LNCaP clone FGC (cell line): ENCODE data around the gene SNX27.

Experiments used
- DNase-seq: peaks from one replicate; pipeline ENCODE4 v3.0.0-alpha.2; 2011; ENCODE audit warnings: low read depth
- H3K4me3 ChIP-seq: 2 replicates; pipeline ENCODE4 v1.5.1; 2011; ENCODE audit warnings: mild to moderate bottlenecking, low read depth, low read length, control low read depth
- CTCF ChIP-seq: IDR thresholded peaks from 2 replicates; pipeline ENCODE4 v1.5.1; 2012; ENCODE audit warnings: mild to moderate bottlenecking; ENCODE audit not compliant: control insufficient read depth, insufficient read depth; ENCODE audit errors: extremely low read depth

Gene SNX27

GRCh38 chr1:151703813-151704212 is 92.0 kb downstream of the SNX27 start:
- TF ChIP-seq CTCF = no peak
- H3K4me3 ChIP-seq = no peak overlapping the region
- no peak for DNase-seq

DNA sequence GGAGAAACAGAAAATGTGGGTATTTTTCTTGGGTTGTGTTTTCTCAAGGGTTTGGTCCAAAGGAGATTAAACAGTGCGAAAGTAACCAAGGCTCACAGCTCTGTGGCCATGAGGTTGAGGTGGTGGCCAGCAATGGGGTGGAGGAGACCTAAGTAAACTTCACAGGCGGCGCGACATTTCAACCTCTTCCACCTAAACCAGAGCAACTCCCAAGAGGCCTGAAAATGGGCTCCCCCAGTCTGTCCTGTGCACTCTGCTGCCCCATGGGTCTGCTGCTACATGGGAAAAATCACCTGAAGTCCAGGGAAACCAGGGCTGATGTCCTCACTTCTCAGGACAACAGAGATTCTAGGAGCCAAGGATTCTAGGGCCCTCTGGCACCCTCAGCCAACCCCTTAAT is 92.4 kb downstream of the SNX27 start:
- no peak overlapping the region for H3K4me3 ChIP-seq
- no peak for DNase-seq
- TF ChIP-seq CTCF = no peak

GRCh38 chr1:151705146-151705545 is 93.3 kb downstream of the SNX27 start:
- H3K4me3 ChIP-seq = no peak overlapping the region
- no peak for TF ChIP-seq CTCF
- DNase-seq = no peak

DNA sequence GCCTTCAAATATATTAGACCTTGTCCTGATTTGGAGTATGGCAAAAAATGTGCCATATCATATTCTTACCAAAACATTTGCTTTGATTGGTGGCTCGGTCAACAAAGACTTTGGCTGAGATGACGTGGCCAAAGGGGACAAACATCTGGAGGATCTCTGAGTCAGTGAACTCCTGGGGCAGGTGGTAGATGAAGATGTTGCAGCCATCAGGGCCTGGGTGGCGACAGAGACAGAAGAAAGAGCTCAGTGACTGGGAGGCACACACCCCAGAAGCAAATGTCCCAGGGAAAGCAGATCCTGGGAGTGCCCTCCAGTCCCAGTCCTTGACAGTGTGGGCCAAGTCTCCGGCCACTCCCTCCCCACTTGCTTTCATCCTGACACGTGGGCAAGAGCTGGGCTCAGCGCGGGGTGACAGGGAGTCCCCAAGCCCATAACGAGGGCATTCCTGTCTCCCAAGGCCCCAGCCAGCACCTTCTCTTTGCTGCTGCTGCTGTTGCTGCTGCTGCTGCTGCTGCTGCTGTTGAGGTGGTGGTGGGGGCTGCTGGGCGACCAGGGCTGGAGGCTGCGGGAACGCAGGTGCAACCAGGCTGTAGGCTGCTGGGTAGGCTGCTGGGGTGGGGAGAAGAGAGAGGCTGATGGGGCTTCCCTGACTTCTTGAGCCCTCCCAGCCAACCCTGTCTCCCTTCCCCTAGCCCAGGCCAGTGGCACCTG is 94.1 kb downstream of the SNX27 start:
- TF ChIP-seq CTCF = no peak
- no peak overlapping the region for H3K4me3 ChIP-seq
- DNase-seq = no peak

GRCh38 chr1:151706464-151707415 is 94.9 kb downstream of the SNX27 start:
- no peak for DNase-seq
- no peak for TF ChIP-seq CTCF
- no peak overlapping the region for H3K4me3 ChIP-seq

GRCh38 chr1:151707541-151708065 is 95.8 kb downstream of the SNX27 start:
- DNase-seq = no peak
- no peak for TF ChIP-seq CTCF
- no peak overlapping the region for H3K4me3 ChIP-seq
